ENCODE measurements around the gene LDB3.

The LDB3 gene

DNA sequence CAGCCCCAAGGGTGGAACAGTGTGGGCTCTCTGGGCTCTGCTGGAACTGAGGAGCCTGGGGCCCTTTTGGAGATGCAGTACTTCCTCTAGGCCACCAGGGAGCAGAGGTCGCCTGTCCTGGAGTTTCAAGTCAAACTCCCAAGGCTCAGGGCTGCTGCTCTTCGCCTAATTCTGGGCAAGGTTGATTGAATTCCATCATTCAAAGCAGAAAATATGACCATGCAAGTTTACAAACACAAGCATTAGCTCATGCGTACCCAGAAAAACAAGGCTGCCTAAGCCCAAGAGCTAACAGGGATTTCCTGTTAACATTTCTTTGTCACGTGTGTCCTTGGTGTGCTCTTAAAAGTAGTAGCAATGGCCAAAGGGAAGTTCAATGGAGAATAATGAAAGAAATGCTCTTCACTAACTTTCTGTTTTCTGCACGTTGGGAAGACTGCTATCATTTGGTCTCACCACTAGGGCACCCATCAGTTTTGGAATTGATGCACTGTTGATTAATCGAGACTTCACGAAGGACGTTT, 20.1 kb downstream of the LDB3 start:
- DNase-seq = peak; percentile 82

DNA sequence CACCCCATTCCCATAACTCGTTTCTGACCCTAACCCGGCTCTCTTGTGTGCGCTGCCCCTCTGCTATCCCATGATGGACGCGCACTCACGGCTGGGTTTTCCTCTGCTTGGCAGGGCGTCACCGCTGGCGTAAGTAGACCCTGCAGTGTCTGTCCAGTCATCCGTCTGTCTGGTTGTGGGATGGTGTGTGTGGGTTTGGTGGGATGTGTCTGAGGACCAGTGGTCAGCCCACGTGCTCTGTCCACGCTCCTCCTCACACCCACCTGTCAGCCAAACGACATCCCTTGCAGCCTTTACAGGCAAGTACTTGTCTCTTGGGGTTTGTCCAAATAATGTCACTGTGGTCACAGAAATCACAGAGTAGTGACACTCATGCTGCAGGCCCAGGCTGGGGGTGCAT, 20.8 kb downstream of the LDB3 start:
- DNase-seq = no peak

DNA sequence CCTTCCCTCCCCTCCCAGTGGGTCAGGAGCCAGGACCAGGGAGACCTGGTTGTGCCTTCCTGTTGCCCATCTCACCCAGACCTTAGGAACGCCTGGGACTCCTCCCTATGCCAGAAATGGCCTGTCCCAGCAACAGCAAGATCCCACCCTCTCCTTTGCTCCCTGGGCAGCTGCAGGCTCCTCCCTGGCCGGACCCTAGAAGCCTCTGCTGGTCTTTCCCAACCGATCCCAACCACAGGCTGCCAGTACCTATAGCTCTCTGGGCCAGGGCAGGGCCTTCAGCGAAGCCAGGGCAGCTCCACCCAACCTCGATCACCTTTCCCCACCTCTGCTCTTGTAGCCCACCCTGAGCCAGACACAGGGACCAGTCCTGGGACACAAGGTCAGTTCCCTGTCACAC, 21.9 kb downstream of the LDB3 start:
- DNase-seq = no peak

DNA sequence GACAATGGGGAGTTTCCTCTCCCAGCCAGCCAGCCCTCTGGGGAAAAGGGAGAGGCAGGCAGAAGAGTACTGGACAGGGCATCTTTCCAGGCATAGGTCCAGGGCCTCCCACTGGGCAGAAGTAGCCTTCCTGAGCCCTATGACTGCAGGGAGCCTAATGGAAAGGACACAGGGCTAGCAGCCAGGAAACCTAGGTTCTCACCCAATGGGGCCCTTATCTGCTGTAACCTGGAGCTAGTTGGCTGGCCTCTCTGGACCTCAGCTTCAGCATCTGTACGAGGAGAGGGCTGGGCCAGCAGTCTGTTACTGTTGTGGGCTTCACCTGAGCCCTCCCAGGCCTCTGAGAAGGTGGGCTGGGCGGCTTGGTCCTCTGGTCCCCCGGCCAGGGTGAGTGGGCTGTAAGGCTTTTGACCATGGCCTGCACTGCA, 22.4 kb downstream of the LDB3 start:
- no peak for DNase-seq

DNA sequence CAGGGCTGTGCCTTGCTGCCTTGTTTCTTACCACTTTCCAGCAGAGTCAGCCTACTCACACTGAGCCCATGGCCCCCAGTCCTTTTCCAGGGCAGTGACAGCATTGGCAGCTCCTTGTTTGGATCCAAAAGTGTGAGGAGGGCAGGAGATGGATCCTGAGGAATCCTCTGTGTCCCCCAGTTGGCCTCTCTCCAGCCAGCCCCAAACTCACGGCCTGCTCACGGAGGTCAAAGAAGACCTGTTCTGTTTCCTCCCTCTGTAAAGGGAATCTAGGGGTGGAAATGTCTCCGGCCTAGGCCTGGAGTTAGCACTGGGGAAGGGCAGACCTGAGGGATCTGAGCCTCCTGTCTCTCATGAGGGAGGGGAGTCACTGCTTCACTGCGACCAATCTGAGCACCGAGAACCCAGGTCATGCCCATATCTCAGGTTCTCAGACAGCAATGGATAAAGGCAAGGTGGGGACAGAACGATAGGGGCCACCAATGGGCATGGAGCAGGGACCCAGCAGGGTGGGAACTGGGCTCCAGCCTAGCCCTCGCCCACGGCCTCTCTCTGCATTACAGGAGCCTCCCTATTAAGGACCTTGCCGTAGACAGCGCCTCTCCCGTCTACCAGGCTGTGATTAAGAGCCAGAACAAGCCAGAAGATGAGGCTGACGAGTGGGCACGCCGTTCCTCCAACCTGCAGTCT, 23.2 kb downstream of the LDB3 start:
- no peak for DNase-seq

DNA sequence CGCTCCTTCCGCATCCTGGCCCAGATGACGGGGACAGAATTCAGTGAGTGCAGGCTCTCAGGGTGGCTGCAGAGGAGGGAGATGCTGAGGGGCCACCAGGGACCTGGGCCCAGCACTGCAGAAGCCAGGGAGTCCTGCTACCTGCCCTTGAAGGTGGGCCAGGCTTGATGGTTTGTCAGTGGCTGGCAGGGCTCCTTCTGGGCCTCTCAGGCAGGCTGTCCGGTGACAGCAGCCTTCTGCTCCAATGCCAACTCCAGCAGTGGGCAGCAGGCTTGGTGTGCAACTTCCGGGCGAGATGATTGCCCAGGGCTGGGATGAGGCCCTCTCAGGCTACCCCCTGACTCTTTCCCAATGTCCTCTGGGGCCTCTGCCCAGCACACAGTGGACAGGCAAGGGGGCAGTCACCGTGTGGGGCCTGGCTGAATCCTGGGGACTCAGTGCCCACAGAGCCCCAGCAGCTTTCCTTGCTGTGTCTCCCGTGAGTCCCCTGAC, 23.8 kb downstream of the LDB3 start:
- DNase-seq = no peak

DNA sequence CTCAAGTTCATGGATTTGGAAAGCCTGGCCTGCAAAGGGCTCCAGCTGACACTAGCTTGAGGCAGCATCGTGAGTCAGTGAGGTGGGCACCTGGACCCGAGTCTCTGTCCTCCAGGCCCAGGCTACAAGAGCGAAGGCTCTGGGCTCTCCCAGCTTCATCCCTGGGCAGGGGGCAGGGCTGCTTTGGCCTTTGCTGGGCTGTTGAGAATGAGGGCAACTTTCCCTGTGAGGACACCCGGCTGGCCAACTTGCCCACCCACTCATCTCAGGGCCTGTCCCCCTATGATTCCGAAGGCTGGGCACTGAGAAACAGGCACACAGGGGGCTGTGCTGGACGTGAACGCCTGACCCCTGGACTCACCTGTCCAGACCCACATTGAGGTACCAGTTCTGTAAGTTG, 24.4 kb downstream of the LDB3 start:
- no peak for DNase-seq

DNA sequence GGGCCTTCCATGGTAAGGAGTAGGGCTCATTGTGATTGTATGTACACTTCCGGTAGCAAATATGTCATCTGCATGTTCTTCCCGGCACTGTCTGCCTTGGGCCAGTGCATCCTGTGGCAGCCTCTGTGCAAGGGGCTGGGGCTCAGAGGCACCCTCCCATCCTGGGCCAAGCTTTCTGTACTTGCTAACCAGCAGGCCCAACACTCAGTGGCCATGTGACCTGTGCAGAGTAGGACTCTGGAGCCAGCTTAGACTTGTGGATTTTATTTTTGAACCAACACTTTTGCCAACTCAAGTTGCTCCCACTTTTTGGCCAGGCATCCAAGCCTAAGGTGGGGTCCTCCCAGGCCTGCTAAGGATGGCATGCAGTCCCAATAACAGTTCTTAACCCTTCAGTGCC, 25.0 kb downstream of the LDB3 start:
- no peak for DNase-seq

DNA sequence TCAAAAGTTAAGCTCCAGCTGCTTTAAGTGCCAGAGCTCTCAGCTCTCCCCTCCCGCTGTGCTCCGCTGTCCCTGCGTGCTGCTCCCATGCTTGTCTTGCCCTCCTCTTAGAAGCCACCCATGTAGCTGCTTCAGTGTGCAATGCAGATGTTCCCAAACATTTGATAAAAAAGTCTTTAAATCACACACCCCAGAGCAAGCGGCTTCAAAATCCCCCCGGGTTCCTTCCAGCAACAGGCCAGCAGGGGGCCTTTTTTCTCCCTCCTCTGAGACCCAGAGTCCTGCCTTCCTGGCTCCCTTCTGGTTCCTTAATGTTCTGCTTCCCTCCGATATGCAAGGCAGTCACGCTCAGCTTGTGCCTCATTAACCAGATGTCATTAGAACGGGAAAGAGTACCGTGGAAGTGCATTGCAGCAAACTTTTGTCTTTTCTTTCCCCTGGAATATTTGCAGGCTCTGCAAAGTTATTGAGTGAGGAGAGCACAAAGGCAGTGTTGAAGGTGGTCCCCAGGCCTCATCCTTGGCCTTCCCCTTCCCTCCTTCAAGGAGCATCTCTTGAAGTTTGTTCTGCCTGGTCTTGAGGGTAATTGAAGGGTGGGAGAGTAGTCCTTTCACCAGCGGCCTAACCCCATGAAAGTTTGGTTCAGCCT, 25.5 kb downstream of the LDB3 start:
- peak; percentile 67 for DNase-seq

DNA sequence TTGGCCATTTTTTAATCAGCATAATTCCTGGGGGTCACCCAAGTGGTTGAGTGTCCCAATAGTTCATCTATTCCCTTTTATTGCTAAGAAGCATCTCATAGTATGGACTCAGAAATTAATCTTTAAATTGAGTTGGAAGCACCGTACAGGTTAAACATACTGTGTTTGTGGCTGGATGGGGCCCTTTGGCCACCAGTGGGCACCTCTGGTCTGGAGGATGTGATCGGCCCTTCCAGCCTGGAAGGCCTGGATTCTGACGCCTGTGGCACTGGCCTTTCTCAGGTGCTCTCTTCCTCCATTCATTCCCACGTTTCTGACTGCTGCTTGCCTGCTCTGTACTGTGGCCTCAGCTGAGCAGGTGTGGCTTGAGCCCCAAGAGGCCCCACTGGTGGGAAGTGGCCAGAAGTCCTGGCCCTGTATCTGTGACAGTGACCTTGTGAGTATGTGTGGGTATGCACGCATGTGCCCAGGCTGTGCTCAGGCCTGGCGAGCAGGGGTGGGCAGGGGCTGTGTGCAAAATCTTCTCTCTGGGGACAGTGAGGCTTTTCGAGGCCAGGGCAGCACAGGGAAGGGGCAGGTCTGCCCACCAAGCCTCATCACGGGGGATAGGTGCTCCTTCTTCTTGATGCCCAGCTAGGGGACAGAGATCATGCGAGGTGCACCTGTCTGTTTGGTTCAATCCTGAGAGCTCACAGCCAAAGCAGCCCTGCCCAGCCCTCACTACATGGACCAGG, 30.1 kb downstream of the LDB3 start:
- DNase-seq = no peak

DNA sequence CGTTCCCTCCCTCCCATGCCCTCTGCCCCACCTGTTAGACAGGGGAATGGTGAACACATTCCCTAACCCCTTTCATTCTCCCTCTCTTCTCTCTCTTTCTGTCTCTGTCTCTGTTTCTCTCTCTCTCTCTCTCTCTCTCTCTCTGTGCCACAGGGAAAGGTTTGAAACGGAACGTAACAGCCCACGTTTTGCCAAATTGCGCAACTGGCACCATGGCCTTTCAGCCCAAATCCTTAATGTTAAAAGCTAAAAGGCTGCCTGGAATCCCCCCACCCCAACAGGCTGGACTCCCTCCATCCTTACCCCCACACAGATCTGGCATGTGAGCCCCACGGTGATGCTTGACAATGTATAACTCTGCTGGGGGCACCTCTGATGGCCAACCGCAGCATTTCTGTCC, 30.8 kb downstream of the LDB3 start:
- no peak for DNase-seq

DNA sequence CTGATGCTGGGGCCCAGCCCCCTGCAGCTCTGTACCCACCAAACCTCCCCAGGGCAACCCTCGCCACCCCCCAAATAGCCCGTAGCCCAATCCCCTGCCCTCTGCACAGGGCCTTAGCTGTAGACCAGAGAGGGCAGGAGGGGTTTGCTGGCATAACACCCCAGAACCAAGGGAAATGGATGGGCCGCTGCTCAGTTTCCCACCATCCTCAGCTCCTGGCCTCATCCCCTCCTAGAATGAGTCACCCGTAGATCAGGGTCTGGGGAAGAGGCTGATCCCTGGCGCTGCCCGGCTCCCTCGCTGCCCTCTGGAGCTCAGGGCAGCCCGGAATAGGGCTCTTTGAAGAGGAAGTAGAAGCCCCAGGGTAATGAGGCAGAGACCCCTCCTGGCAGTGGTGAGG, 31.2 kb downstream of the LDB3 start:
- no peak for DNase-seq

DNA sequence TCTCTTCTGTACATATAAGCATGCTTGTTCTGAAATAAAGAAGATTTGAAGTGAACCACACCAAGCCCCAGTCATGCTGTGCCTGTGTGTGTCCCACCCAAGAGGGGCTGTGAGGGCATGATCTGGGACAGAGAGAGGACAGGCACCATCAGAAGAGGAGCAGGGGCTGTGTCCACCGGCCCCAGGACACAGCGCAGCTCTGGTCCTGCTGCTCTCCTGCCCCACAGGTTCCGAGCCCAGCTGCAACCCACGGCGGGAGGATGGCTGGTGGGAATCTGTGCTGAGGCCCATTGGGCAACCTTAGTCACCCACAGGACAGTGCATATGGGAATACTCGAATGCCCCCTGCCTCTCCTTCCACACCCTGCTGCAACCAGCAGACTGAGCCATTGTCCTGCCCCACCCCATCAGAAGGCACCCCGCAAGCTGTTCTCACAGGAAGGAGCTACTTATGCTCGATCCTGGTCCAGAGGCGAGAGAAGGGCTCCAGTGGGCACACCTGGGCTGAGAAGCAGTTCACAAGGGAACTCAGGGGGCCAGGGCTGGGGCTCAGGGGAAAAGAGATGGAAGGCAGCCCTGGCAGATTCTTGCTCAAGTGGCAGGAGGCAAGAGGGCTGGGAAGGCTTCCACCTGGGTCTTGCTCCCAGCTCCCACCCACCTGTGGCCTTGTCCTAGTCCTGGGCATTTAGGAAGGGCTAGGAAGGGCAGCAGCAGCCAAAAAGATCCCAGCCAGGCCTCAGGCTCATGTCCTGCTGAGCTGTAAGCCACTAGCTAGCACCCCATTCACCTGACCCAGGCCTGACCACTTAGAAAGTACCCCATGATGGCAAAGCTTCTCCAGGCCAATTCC, 31.9 kb downstream of the LDB3 start:
- DNase-seq = no peak

DNA sequence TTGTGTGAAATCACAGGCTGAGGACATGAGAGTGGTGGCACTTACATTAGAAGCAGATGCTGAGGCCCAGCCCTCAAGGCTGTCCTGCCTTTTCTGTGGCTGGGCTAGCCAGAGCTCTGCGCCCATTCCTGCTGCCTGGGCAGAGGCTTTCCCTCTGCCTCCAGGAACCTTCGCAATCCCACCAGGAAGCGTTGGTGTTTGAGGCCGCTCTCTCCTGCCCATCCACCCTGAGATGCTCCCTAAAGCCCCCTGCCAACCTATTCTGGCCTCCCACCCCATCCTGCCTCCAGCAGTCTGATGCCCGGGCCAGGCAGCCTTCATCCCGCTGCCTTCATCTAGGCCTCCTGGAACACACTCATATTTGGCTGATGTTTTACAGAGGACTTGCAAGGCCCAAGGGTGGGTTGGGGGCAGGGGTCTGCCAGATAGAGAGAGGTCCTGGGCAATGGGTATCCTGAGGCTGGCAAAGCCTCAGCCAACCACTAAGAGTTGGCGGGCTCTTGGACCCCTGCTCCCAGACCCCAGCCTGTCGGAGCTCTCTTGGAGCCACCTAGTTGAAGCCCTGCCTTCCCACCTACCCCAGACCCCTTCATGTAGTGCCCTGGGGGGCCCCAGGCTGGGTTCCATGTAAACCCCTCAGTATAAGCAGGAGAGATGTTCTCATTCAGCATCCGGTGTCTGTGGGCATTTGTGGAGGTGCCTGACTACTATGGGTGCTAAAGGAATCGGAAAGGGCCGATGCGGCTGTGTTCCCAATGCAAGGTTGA, 32.7 kb downstream of the LDB3 start:
- no peak for DNase-seq

DNA sequence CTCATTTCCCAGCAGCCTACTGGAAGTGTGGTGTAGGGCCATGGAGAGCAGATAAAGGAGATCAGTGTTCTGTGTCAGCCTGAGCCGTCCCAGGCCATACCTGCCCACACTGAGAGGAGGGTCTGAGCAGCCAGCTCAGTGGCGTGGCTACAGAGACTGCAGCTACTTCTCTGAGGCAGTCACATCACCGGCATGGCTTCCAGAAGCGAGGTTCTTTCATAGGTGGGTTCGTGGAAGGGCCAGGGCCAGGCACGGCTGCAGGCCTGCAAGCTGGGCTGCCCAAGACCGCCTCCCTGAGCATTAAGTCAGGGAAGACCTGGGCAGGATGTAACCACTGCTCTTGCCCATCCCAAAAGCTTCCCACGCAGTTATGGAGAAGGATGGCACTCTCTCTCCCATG, 34.9 kb downstream of the LDB3 start:
- DNase-seq = no peak

DNA sequence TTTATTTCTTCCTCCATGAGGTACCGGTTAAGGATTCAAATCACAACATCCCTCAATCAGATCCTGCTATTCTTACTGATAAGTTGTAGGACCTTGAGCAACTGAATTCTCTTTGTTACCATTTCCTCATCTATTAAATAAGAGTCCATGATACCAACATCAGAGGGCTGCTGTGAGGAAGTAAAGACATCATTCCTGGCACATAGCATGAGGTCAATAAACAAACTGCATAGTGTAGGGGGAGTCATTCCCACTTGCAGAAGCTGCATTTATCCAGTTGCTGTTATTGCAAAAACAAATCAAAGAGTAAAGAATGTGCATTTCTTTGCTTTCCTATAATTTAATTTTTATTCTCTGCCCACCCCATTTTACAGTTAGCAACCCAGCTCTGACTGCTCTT, 36.8 kb downstream of the LDB3 start:
- no peak for DNase-seq

DNA sequence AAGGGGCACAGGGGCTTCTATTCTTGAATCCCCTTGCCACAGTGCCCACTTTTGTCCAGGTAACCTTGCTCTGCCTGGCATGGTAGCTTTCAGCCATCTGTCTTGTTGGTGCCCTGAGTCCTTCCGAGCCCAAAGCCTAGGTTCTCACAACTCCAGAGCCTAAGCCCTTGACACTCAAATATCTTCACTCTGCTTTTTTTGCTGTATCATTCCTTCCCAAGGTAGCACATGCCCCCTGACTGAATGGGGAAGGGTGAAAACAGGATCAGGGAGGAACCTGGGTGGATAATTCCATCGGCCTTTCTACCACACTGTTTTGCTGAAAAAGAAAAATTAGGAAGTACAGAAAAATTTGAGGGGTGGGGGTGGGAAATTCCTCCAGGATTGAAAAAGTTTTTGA, 37.6 kb downstream of the LDB3 start:
- DNase-seq = no peak

DNA sequence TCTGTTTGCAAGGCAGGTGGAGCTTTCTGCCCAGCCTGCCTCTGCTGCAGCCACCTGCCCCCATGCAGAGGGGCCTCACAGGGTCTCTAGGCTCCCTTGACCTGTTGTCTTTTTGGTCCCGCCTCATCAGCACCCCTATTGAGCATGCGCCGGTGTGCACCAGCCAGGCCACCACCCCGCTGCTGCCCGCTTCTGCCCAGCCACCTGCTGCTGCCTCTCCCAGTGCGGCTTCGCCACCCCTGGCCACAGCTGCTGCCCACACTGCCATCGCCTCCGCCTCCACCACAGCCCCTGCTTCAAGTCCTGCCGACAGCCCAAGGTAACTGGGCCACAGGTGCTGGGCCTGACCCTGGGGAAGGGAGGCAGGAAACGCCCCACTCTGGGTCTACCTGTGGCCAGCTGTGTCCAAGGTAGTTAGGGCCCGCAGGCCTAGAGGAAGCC, 38.1 kb downstream of the LDB3 start:
- DNase-seq = no peak

DNA sequence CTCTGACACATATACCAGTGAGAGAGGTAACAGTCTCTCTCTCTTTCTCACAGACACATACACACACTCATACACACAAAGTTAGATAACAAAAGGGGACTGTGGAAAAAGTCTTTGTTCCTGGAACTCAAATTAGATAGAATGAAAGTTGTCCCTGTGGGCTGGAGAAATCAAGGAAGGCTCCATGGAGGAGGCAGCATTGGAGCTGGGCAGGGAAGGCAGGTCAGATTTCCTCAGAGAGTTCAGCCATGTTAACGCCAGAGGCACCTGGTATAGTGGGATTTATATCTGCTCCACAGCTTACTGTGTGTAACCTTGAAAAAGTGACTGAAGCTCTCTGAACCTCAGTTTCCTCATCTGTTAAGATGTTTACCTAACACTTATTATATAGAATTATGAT, 38.7 kb downstream of the LDB3 start:
- no peak for DNase-seq

DNA sequence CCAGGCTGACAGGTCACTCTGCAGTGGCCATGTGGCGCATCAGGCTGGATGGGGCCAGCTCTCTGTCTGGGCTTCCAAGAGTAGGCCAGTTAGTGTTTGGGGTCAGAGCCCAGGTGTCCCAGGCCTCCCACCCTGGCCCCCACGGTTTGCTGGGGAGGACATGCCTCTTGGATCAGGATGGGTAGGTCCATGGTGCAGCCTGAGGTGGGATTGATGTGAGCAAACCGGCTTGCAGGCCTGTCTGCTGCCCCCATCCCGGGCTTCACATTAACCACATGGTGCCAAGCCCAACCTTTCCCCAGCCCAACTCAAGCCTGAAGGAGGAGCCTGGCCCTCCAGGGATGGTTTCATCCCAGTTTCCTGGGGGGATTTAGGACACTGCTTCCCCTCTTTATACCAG, 39.2 kb downstream of the LDB3 start:
- no peak for DNase-seq

DNA sequence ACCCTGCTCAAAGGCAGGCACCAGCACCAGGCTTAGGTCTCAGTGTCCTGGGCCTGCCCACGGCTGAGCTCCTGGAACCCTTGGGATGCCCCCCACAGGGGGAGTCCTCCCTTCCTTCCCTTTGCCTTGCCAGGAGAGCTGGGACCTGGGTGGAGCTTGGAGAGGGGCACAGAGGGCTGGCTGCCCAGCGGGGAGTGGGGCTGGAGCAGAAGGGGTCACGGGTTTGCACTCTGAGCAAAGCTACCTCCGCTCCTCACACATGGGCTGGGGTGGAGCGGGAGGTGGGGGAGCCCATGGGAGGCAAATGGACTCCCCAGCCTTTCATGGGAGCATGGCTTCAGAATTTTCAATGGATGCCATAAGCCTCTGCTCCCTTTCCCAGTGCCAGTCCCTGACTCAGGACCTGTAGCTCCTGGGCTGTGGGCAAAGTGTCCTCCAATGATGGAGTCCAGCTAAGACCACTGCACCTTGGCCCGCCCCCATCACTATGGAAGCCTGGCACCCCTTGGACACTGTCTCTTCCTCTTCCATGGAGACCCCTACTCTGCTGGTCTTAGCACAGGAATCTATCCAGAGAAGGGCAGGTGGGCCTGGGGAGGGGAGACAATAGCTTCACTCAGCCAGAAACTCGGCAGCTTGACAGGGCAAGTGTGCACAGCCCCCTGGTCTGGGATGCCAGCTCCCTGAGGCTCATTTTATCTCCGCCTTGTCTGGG, 39.9 kb downstream of the LDB3 start:
- DNase-seq = no peak

All from OCI-M1 (cell line).